ENCODE measurements around the gene VPS35L.

DNA sequence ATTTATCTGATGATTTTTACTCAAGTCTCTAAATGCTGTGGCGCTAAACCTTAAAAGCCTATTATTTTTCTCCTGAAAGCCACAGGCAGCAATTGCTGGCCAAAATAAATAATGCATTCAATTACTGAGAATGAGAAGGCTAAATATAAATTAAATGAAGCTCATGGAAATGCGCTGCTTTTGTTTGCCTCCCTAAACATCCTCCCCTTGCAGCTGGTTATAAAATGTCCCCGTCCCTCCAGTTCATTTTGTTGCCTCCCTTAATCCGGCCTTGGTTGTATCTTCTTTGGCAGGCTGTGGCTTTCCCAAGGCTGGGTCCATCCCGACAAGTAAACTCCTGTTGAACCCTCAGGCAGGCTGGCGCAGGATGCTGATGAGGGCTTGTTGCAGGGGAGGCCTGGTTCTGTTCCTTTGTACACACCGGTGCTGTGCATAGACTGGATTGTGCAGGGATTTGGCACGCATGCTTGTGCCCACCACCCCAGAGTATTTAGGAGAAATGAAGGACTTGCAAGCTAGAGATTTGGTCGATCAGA, 99.8 kb downstream of the VPS35L start:
- TF ChIP-seq, protein P1, sequence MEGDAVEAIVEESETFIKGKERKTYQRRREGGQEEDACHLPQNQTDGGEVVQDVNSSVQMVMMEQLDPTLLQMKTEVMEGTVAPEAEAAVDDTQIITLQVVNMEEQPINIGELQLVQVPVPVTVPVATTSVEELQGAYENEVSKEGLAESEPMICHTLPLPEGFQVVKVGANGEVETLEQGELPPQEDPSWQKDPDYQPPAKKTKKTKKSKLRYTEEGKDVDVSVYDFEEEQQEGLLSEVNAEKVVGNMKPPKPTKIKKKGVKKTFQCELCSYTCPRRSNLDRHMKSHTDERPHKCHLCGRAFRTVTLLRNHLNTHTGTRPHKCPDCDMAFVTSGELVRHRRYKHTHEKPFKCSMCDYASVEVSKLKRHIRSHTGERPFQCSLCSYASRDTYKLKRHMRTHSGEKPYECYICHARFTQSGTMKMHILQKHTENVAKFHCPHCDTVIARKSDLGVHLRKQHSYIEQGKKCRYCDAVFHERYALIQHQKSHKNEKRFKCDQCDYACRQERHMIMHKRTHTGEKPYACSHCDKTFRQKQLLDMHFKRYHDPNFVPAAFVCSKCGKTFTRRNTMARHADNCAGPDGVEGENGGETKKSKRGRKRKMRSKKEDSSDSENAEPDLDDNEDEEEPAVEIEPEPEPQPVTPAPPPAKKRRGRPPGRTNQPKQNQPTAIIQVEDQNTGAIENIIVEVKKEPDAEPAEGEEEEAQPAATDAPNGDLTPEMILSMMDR (IDR thresholded peaks at IDR 0.05; ENCODE audit: low read depth, low read length, poor library complexity, severe bottlenecking) = no peak
- no peak for TF ChIP-seq EZH2phosphoT487 (IDR thresholded peaks at IDR 0.05; ENCODE audit: borderline replicate concordance, low read length)

Data from DOHH2 (cell line).